Panc1 (cell line): ENCODE data around the gene MAPK8IP2. TPM values are rescaled to one million over a fixed set of nuclear protein-coding genes. Genes with fewer than 3 reads are reported as not detected.

ENCODE experiments used
- ATAC-seq: fragments of 200-7000 bp; cut with Tn5 transposase; 2 replicates; pipeline ENCODE4 v1.9.1; 2020; ENCODE audit warnings: mild to moderate bottlenecking, moderate library complexity
- Bru-seq: library from RNA; stranded (reverse); fragments of 400-500 nt; gene quantifications from one replicate; lab custom pipeline; 2021; lab: Mats Ljungman, UMichigan
- BruChase-seq, 2 experiments: library from RNA; stranded (reverse); fragments of 400-500 nt; gene quantifications; one replicate each; lab custom pipeline; 2021; lab: Mats Ljungman, UMichigan
- BruUV-seq: library from RNA; stranded (reverse); fragments of 400-500 nt; replicated peaks from 2 replicates; lab custom pipeline; 2021; lab: Mats Ljungman, UMichigan
- CTCF ChIA-PET: fragments of 300-600 bp; sonication (Branson Sonifier 250); formaldehyde crosslinking; loops from one replicate; lab custom pipeline; 2022; ENCODE audit warnings: antibody characterized with exemption; lab: Charles Lee
- POLR2A ChIA-PET: fragments of 300-600 bp; sonication (Branson Sonifier 250); formaldehyde crosslinking; loops from one replicate; lab custom pipeline; 2022; ENCODE audit warnings: antibody characterized with exemption; lab: Charles Lee
- DNase-seq: peaks from one replicate; pipeline ENCODE4 v3.0.0-alpha.2; 2010; ENCODE audit warnings: low read depth, low spot score
- H3K27ac ChIP-seq: 2 replicates; pipeline ENCODE4 v1.5.1; 2011; ENCODE audit warnings: mild to moderate bottlenecking, low read length, inconsistent platforms
- H3K27me3 ChIP-seq: fragments of 200-500 bp; sonication (Bioruptor generic); 2 replicates; pipeline ENCODE4 v1.6.0; 2014; ENCODE audit warnings: low read length, inconsistent platforms; ENCODE audit not compliant: control insufficient read depth, insufficient read depth
- H3K36me3 ChIP-seq: fragments of 200-500 bp; sonication (Bioruptor generic); 2 replicates; pipeline ENCODE4 v1.5.1; 2014; ENCODE audit warnings: inconsistent platforms, mild to moderate bottlenecking, low read length, moderate library complexity; ENCODE audit not compliant: control insufficient read depth, insufficient read depth
- H3K4me1 ChIP-seq: 2 replicates; pipeline ENCODE4 v1.5.1; 2011; ENCODE audit warnings: inconsistent platforms, mild to moderate bottlenecking, low read length, moderate library complexity; ENCODE audit not compliant: control insufficient read depth, insufficient read depth
- H3K4me3 ChIP-seq, 2 experiments: 2 replicates each; pipeline ENCODE4 v1.5.1; 2011 to 2012; ENCODE audit warnings: low read depth in 2 of 2, low read length in 2 of 2, mild to moderate bottlenecking in 2 of 2, inconsistent platforms in 1 of 2, moderate library complexity in 1 of 2
- H3K9me3 ChIP-seq: fragments of 200-500 bp; sonication (Bioruptor generic); 2 replicates; pipeline ENCODE4 v1.5.1; 2014; ENCODE audit warnings: low read depth, mild to moderate bottlenecking, inconsistent platforms, low read length, moderate library complexity; ENCODE audit not compliant: control insufficient read depth, insufficient read depth
- CTCF ChIP-seq: fragments of 450-650 bp; IDR thresholded peaks from 2 replicates; pipeline ENCODE4 v1.5.1; 2017; ENCODE audit warnings: mild to moderate bottlenecking
- POLR2AphosphoS5 ChIP-seq: IDR thresholded peaks from 2 replicates; pipeline ENCODE4 v1.6.1; 2012; ENCODE audit warnings: mild to moderate bottlenecking, low read depth, low read length, moderate library complexity
- REST ChIP-seq, 2 experiments: IDR thresholded peaks; 2 replicates each; pipeline ENCODE4 v1.6.1; 2011 to 2012; ENCODE audit warnings: low read depth in 2 of 2, control low read depth in 1 of 2, low read length in 1 of 2, mild to moderate bottlenecking in 1 of 2, moderate library complexity in 1 of 2; ENCODE audit not compliant: insufficient read depth in 1 of 2
- SIN3A ChIP-seq: IDR thresholded peaks from 2 replicates; pipeline ENCODE4 v1.6.1; 2012; ENCODE audit warnings: low read depth, mild to moderate bottlenecking, low read length, moderate library complexity, borderline replicate concordance; ENCODE audit not compliant: insufficient read depth
- TCF7L2 ChIP-seq: IDR thresholded peaks from 2 replicates; pipeline ENCODE4 v1.6.1; 2011; ENCODE audit warnings: mild to moderate bottlenecking, low read depth, low read length, inconsistent platforms
- in situ Hi-C: cut with HindIII; loops from 2 replicates; pipeline ENCODE4 v1.10.0; 2016; ENCODE audit warnings: low sequenced_read_pairs, low pct_unique_long_range_greater_than_20kb
- intact Hi-C: fragments of 100-400 bp; cut with micrococcal nuclease; formaldehyde crosslinking; loops from one replicate; pipeline ENCODE4 v1.10.0; 2022; ENCODE audit not compliant: unreplicated experiment
- long read RNA-seq: library from polyadenylated mRNA; unstranded; transcript quantifications from one replicate; pipeline ENCODE4 v2.0.0, GENCODE V29; 2021; ENCODE audit not compliant: unreplicated experiment
- polyA plus RNA-seq: library from polyadenylated mRNA; unstranded; fragments of >200 nt; gene quantifications from one replicate; pipeline ENCODE4 v1.2.1, GENCODE V29; 2012; ENCODE audit warnings: missing spikeins; ENCODE audit not compliant: insufficient read length
- total RNA-seq: library from RNA; stranded (reverse); gene quantifications from one replicate; pipeline ENCODE4 v1.2.1, GENCODE V29; 2021; ENCODE audit not compliant: unreplicated experiment

MAPK8IP2 gene
- total RNA-seq = 38.4 TPM
- 40.2 TPM for polyA plus RNA-seq
- percentile 54 among the genes with signal in this experiment for Bru-seq, nascent RNA
- BruChase-seq, experiment 1, labeled RNA remaining after a 2-hour chase = percentile 70 among the genes with signal in this experiment
- BruChase-seq, experiment 2, labeled RNA remaining after a 6-hour chase = percentile 82 among the genes with signal in this experiment
- long read RNA-seq, full-length matches to known transcripts = 40 of 113 reads
- long read RNA-seq, partial matches to known transcripts = 46 of 113 reads
- long read RNA-seq, other reads (novel, unspliced or antisense) = 27 of 113 reads

GRCh38 chr22:50600538-50600937 is at the start of gene MAPK8IP2:
TSS of gene MAPK8IP2 (plus strand) at chr22:50600793. CDS start at chr22:50600819, 26 bp downstream.
- Histone ChIP-seq H3K4me1 (peaks cover 3% of the 10 kb centered on the region; the same call in 1 of the 2 replicates), H3K27me3 (no peaks in the 10 kb centered on the region), H3K27ac (0 out of 2 replicates have a peak within 1 kb of the TSS, but pooled peaks have one; percentile 7), H3K36me3 (no peaks in the 10 kb centered on the region), H3K9me3 (no peaks in the 10 kb centered on the region), H3K4me3 (peak within 1 kb of the TSS; percentile 55 to 56)
- ChIA-PET CTCF (no interaction called here), POLR2A (no interaction called here)
- TF ChIP-seq REST (IDR thresholded peaks at IDR 0.05; ENCODE audit: insufficient read depth in 1 of 2, low read depth in 2 of 2, low read length in 1 of 2) = no peak
- TF ChIP-seq TCF7L2 = no peak
- no peak for TF ChIP-seq POLR2AphosphoS5
- no peak for TF ChIP-seq CTCF
- no peak for TF ChIP-seq SIN3A
- intact Hi-C loops (no loop called here), in situ Hi-C loops (no loop called here)
- ATAC-seq = peak; percentile 87
- no peak for DNase-seq
- BruUV-seq = no TSS peak

DNA sequence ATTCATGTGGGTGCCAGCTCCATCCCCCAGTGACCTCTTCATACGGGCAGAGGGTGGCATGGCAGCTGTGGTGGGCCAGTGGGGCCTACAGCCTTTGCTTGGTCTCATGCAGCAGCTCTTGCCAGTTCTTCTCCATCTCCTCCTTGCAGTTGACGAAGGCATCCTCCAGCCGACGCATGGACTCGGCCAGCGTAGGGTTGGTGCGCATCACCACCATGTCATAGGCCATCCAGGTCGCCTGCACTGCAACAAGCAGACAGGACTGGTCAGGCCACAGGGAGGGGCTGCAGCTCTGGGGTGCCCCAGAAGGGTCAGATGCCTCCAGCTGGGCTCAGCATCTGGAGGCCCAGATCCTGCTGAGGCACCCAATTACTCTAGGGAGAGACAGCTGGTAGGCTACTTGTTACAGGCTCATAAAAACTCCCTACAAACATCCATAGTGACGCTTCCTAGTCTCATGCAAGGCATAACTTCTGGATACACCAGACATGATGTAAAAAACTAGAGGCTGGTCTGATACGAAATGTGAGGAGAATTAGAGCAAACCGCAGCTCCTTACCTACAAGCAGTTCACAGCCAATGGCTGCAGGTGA is 49.3 kb upstream of the MAPK8IP2 start:
- Histone ChIP-seq H3K4me1 (peaks cover under 1% of the 10 kb centered on the region; the same call in 1 of the 2 replicates), H3K27ac (no peak overlapping the region), H3K9me3 (no peaks in the 10 kb centered on the region), H3K27me3 (no peaks in the 10 kb centered on the region), H3K4me3 (no peak overlapping the region), H3K36me3 (no peaks in the 10 kb centered on the region)
- CTCF ChIA-PET = no interaction called here
- in situ Hi-C loops (no loop called here), intact Hi-C loops (no loop called here)
- POLR2A ChIA-PET = interaction anchor here (0.6 kb wide), 1 partner anchor 52 kb away, joined by 10 read pairs; no protein-coding TSS in a partner anchor
- ATAC-seq (no peak), DNase-seq (no peak)
- TF ChIP-seq SIN3A (no peak), POLR2AphosphoS5 (no peak)
- BruUV-seq = no TSS peak
